LNCaP clone FGC (cell line): ENCODE measurements around the gene ABI1.

Experiments used
- DNase-seq: peaks from one replicate; pipeline ENCODE4 v3.0.0-alpha.2; 2011; ENCODE audit warnings: low read depth
- H3K4me3 ChIP-seq: 2 replicates; pipeline ENCODE4 v1.5.1; 2011; ENCODE audit warnings: mild to moderate bottlenecking, low read depth, low read length, control low read depth
- CTCF ChIP-seq: IDR thresholded peaks from 2 replicates; pipeline ENCODE4 v1.5.1; 2012; ENCODE audit warnings: mild to moderate bottlenecking; ENCODE audit not compliant: control insufficient read depth, insufficient read depth; ENCODE audit errors: extremely low read depth

ABI1 gene

GRCh38 chr10:26804418-26805393 is 56.1 kb downstream of the ABI1 start:
- DNase-seq, result no peak
- H3K4me3 ChIP-seq, result no peak overlapping the region
- no peak for TF ChIP-seq CTCF

- DNase-seq, result no peak
- TF ChIP-seq CTCF, result no peak
- no peak overlapping the region for H3K4me3 ChIP-seq
These were observed 56.9 kb downstream of the ABI1 start for GRCh38 chr10:26803849-26804248.

- no peak for DNase-seq
- H3K4me3 ChIP-seq, result no peak overlapping the region
- no peak for TF ChIP-seq CTCF
These were observed 58.2 kb downstream of the ABI1 start for GRCh38 chr10:26802527-26802926.

- TF ChIP-seq CTCF, result no peak
- no peak for DNase-seq
These were observed 58.9 kb downstream of the ABI1 start for GRCh38 chr10:26801831-26802230.

GRCh38 chr10:26801274-26801673 is 59.5 kb downstream of the ABI1 start:
- no peak for DNase-seq
- TF ChIP-seq CTCF, result no peak

More at GRCh38 chr10:26801831-26802230, 58.9 kb downstream of the ABI1 start:
- H3K4me3 ChIP-seq, result no peak overlapping the region

GRCh38 chr10:26800468-26800867 is 60.3 kb downstream of the ABI1 start:
- no peak for DNase-seq
- TF ChIP-seq CTCF, result no peak
- no peak overlapping the region for H3K4me3 ChIP-seq

More at GRCh38 chr10:26801274-26801673, 59.5 kb downstream of the ABI1 start:
- H3K4me3 ChIP-seq, result no peak overlapping the region
